ENCODE results near the gene TGM3. TPM values are rescaled to one million over a fixed set of nuclear protein-coding genes. Genes with fewer than 3 reads are reported as not detected.
A peak's percentile ranks its signal among the peaks of the same experiment; 100 is the strongest.

Gene TGM3
- total and polyA plus RNA-seq, 10 of the 15 experiments (the other 5 are each of a cell fraction or from before 2014, with no cell fraction given) = not detected

GRCh38 chr20:2287504-2287903, 8.3 kb upstream of the TGM3 start:
- Histone ChIP-seq H4K20me1 (ENCODE audit: control insufficient read depth, insufficient read depth) (no peaks in the 10 kb centered on the region), H3K27me3 (replicated peaks in 1 of 2; ENCODE audit: control insufficient read depth in 2 of 2, insufficient read depth in 2 of 2, low read length in 1 of 2) (0 out of 4 replicates have a peak, but pooled peaks cover 0 to 2% of the 10 kb centered on the region in 2 experiments), H3K4me3 (no peak overlapping the region), H3K9ac (ENCODE audit: control insufficient read depth, insufficient read depth, low read length) (no peak overlapping the region), H3K79me2 (ENCODE audit: control insufficient read depth, insufficient read depth, low read length) (no peaks in the 10 kb centered on the region), H3K4me1 (ENCODE audit: control insufficient read depth, insufficient read depth, low read length) (peaks cover 7% of the 10 kb centered on the region), H3K4me2 (ENCODE audit: control insufficient read depth, insufficient read depth) (no peak overlapping the region), H3K9me3 (replicated peaks; ENCODE audit: control insufficient read depth, insufficient read depth, low read length) (no peaks in the 10 kb centered on the region), H2AFZ (ENCODE audit: control insufficient read depth, low read depth, low read length) (no peak overlapping the region), H3K27ac (ENCODE audit: control insufficient read depth, insufficient read depth) (no peak overlapping the region), H3K36me3 (ENCODE audit: control insufficient read depth in 2 of 2, insufficient read depth in 2 of 2, low read length in 1 of 2) (no peaks in the 10 kb centered on the region)
- RAD21 ChIA-PET (ENCODE audit: unreplicated experiment) = no interaction called here
- no TSS peak for BruUV-seq (replicated peaks)
- CTCF ChIA-PET = no interaction called here
- FAIRE-seq (no peak), ATAC-seq (no peak), DNase-seq (ENCODE audit: low read depth, low spot score) (no peak)
- TF ChIP-seq BACH1 (IDR thresholded peaks at IDR 0.05; ENCODE audit: borderline replicate concordance) = no peak
- 81% methylated on average over 3 of the region's 3 CpGs for WGBS (ENCODE audit: insufficient coverage, insufficient replicate concordance, low lambda C conversion rate, missing lambda C conversion rate)
- intact Hi-C loops (cut with micrococcal nuclease; ENCODE audit: unreplicated experiment) = no loop called here
- POLR2A ChIA-PET = interaction anchor here (0.5 kb wide), 1 partner anchor 865 kb away, joined by 4 read pairs; no protein-coding TSS in a partner anchor
- SMC1A ChIA-PET (ENCODE audit: uncharacterized antibody, unreplicated experiment) = interaction anchor here (1.8 kb wide), 1 partner anchor 8 kb away, joined by 4 read pairs; no protein-coding TSS in a partner anchor
- in situ Hi-C loops (cut with MboI) = no loop called here

DNA sequence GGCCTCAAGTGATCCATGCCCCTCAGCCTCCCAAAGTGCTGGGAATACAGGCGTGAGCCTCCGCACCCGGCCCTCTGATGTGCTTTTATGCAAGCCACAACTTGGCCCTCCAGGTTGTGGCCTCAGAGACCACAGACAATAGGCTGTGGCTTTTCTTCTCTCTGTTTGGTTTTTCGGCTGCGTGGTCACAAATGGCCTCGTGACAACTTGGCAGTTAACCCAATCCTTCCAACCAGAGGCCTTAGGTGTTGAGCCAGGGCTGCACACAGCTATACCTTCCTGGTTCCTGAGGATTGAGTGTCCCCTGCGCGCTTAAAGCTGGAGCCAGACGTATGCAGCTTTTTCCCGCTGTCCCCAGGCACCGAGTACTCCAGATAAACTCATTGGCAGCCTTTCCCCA, 6.3 kb upstream of the TGM3 start:
- DNase-seq (ENCODE audit: low read depth, low spot score) (peak; percentile 13), FAIRE-seq (peak; percentile 7), ATAC-seq (peak; percentile 77)
- no peaks in the 10 kb centered on the region for H3K79me2 ChIP-seq (ENCODE audit: control insufficient read depth, insufficient read depth, low read length)
- H3K4me3 ChIP-seq = no peak overlapping the region
- no peaks in the 10 kb centered on the region for H3K9me3 ChIP-seq (replicated peaks; ENCODE audit: control insufficient read depth, insufficient read depth, low read length)
- ChIA-PET CTCF (interaction anchor here (0.7 kb wide), 1 partner anchor 864 kb away, joined by 4 read pairs; no protein-coding TSS in a partner anchor), RAD21 (ENCODE audit: unreplicated experiment) (no interaction called here), POLR2A (interaction anchor here (1.7 kb wide), 1 partner anchor 11 kb away, joined by 5 read pairs; no protein-coding TSS in a partner anchor), SMC1A (ENCODE audit: uncharacterized antibody, unreplicated experiment) (interaction anchor here (1.2 to 1.8 kb wide), 3 partner anchors 10 to 14 kb away, joined by 4 to 5 read pairs (median 4); no protein-coding TSS in a partner anchor)
- intact Hi-C loops (cut with micrococcal nuclease; ENCODE audit: unreplicated experiment) (no loop called here), in situ Hi-C loops (cut with MboI) (no loop called here)
- H3K4me1 ChIP-seq (ENCODE audit: control insufficient read depth, insufficient read depth, low read length) = peaks cover 7% of the 10 kb centered on the region
- no peaks in the 10 kb centered on the region for H3K36me3 ChIP-seq (ENCODE audit: control insufficient read depth in 2 of 2, insufficient read depth in 2 of 2, low read length in 1 of 2)
- no TSS peak for BruUV-seq (replicated peaks)
- H3K27ac ChIP-seq (ENCODE audit: control insufficient read depth, insufficient read depth) = no peak overlapping the region
- 28% methylated on average over 11 of the region's 11 CpGs for WGBS (ENCODE audit: insufficient coverage, insufficient replicate concordance, low lambda C conversion rate, missing lambda C conversion rate)
- peak overlapping the region; percentile 40; the same call in 1 of the 2 replicates for H3K4me2 ChIP-seq (ENCODE audit: control insufficient read depth, insufficient read depth)
- H3K27me3 ChIP-seq (replicated peaks in 1 of 2; ENCODE audit: control insufficient read depth in 2 of 2, insufficient read depth in 2 of 2, low read length in 1 of 2) = 0 out of 4 replicates have a peak, but pooled peaks cover 0 to 2% of the 10 kb centered on the region in 2 experiments
- H2AFZ ChIP-seq (ENCODE audit: control insufficient read depth, low read depth, low read length) = no peak overlapping the region
- no peak overlapping the region for H3K9ac ChIP-seq (ENCODE audit: control insufficient read depth, insufficient read depth, low read length)
- no peaks in the 10 kb centered on the region for H4K20me1 ChIP-seq (ENCODE audit: control insufficient read depth, insufficient read depth)
- TF ChIP-seq PAX5 (IDR thresholded peaks at IDR 0.05; ENCODE audit: borderline replicate concordance, low read depth, low read length) = peak; percentile 60; the same call in 1 of the 2 replicates
- TF ChIP-seq, protein P1, sequence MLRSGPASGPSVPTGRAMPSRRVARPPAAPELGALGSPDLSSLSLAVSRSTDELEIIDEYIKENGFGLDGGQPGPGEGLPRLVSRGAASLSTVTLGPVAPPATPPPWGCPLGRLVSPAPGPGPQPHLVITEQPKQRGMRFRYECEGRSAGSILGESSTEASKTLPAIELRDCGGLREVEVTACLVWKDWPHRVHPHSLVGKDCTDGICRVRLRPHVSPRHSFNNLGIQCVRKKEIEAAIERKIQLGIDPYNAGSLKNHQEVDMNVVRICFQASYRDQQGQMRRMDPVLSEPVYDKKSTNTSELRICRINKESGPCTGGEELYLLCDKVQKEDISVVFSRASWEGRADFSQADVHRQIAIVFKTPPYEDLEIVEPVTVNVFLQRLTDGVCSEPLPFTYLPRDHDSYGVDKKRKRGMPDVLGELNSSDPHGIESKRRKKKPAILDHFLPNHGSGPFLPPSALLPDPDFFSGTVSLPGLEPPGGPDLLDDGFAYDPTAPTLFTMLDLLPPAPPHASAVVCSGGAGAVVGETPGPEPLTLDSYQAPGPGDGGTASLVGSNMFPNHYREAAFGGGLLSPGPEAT (IDR thresholded peaks at IDR 0.05; ENCODE audit: low read depth) = no peak
- no peak for TF ChIP-seq ZBTB40 (IDR thresholded peaks at IDR 0.05; ENCODE audit: borderline replicate concordance)
- TF ChIP-seq RUNX3 (IDR thresholded peaks at IDR 0.05; ENCODE audit: low read length) = peak; percentile 82
- TF ChIP-seq TCF12 (IDR thresholded peaks at IDR 0.05; ENCODE audit: low read depth, low read length) = no peak
- TF ChIP-seq, protein P2, sequence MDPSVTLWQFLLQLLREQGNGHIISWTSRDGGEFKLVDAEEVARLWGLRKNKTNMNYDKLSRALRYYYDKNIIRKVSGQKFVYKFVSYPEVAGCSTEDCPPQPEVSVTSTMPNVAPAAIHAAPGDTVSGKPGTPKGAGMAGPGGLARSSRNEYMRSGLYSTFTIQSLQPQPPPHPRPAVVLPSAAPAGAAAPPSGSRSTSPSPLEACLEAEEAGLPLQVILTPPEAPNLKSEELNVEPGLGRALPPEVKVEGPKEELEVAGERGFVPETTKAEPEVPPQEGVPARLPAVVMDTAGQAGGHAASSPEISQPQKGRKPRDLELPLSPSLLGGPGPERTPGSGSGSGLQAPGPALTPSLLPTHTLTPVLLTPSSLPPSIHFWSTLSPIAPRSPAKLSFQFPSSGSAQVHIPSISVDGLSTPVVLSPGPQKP (IDR thresholded peaks at IDR 0.05; ENCODE audit: low read depth, low read length) = no peak
- no peak for TF ChIP-seq RFX5 (IDR thresholded peaks at IDR 0.05; ENCODE audit: low read depth, low read length)
- TF ChIP-seq BHLHE40 (IDR thresholded peaks at IDR 0.05; ENCODE audit: borderline replicate concordance in 1 of 2, low read depth in 2 of 2, low read length in 1 of 2) = peak; percentile 18 to 61; a peak in 1 of 4 replicates

All from GM12878 (cell line).